ENCODE data around the gene PSMB7.

- TF ChIP-seq POLR2A (IDR thresholded peaks at IDR 0.05): no peak
- TF ChIP-seq CTCF (IDR thresholded peaks at IDR 0.05): no peak
Observed at GRCh38 chr9:124457079-124457886, 42.0 kb upstream of the PSMB7 start.
